ENCODE measurements around the gene TPT1.

DNA sequence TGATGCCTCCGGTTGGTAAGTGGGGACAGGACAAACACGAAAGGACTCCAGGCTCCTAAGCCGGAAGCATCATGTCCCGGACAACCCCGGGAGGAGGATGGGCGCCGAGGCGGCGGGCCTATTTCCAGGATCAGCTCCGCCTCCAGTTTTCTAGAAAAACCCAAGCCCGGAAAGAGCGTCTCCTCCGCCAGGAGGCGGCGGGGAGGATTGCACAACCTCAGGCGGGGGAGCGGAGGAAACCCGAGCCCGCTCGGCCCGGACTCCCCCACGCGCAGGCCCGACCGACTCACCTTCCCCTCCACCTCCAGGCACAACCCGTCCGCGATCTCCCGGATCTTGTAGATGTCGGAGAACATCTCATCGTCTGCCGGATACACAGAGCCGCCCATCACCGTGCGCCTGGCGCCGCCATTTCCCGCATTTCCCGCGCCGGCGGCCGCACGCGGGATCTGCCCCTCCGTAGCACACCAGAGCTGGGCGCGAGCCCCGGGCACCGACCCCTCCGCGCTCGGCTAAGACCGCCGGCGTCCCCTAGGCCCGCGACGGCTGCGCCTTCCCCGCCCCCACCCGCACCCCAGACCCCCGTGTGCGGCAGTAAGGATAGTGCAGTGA is 455 bp downstream of the TPT1 start:
- TF ChIP-seq, protein P1, sequence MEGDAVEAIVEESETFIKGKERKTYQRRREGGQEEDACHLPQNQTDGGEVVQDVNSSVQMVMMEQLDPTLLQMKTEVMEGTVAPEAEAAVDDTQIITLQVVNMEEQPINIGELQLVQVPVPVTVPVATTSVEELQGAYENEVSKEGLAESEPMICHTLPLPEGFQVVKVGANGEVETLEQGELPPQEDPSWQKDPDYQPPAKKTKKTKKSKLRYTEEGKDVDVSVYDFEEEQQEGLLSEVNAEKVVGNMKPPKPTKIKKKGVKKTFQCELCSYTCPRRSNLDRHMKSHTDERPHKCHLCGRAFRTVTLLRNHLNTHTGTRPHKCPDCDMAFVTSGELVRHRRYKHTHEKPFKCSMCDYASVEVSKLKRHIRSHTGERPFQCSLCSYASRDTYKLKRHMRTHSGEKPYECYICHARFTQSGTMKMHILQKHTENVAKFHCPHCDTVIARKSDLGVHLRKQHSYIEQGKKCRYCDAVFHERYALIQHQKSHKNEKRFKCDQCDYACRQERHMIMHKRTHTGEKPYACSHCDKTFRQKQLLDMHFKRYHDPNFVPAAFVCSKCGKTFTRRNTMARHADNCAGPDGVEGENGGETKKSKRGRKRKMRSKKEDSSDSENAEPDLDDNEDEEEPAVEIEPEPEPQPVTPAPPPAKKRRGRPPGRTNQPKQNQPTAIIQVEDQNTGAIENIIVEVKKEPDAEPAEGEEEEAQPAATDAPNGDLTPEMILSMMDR (IDR thresholded peaks at IDR 0.05), result peak in 6 of 7 experiments; percentile 34 to 82 (median 65)
- TF ChIP-seq POLR2A (IDR thresholded peaks at IDR 0.05), result peak in 2 of 3 donors; percentile 81 to 82
